NOMO-1 treated with DMSO at 0.1 percent for 48 hours (cell line): Measurements from ENCODE around the gene CYP4F22.
"Not testable (repeated sequence)": the region's sequence is repeated elsewhere in the genome, so short reads cannot be mapped to it uniquely, and the experiment has no call there.

Experiments
- DNase-seq: peaks from one replicate; lab custom pipeline; 2025; ENCODE audit not compliant: unreplicated experiment; lab: John Stamatoyannopoulos, UW

CYP4F22 gene

GRCh38 chr19:15570420-15570819 is 62.1 kb downstream of the CYP4F22 start:
- no peak for DNase-seq

DNA sequence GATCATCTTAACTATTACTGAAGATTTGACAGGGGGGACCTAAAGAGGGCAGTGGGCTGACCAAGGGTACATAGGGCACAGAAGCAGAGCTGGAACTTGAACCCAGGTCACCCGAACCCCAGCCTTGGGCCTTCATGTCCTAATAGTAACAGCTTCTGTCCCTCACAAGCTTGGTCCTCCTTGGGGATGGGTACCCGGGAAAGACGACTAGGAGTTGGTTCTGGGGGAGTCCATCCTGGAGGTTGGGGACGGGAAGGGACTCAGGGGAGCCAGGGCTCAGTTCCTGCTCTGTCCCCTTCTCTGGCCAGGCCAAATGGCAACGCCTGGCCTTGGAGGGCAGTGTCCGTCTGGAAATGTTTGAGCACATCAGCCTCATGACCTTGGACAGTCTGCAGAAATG is 67.1 kb downstream of the CYP4F22 start:
- DNase-seq, result no peak

DNA sequence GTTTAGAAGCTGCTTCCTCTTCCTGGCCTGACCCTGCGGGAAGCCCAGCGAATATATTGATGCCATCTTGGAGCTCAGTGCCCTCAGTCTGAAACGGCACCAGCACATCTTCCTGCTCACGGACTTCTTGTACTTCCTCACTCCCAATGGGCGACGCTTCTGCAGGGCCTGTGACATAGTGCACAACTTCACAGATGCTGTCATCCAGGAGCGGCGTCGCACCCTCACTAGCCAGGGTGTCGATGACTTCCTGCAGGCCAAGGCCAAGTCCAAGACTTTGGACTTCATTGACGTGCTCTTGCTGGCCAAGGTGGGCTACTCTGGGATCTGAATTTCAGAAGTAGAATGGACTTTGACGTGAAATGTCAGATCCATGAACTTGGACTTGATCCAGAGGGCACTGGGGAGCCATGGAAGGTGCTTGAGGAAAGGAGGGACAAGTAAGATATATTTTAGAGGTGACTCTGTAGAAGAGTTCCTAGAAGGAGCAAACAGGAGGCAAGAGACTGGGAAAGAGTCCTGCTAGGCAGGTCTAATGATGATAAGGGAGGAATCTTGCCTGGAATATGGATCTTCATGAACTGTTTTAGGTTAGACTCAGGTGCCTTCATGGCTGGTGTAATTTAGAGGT is 68.3 kb downstream of the CYP4F22 start:
- no peak for DNase-seq

GRCh38 chr19:15577184-15577771 is 69.0 kb downstream of the CYP4F22 start:
- no peak for DNase-seq

GRCh38 chr19:15583346-15583745 is 75.0 kb downstream of the CYP4F22 start:
- no peak for DNase-seq

DNA sequence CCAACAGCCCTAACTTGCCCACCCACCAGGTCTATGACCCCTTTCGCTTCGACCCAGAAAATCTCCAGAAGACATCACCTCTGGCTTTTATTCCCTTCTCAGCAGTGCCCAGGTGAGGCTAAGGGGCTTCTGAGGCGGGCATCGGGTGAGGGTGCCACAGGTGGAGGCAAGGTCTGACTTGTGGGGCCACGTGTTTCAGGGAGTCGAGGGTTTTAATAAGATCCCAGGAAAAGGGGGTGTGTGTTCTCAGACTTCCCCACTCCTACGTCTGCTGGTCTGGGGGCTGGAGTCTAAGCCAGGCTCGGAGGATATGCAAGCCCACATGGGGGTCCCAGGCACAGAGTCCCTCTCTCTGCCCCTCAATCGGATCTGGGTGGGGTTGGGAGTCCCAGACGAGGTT is 75.8 kb downstream of the CYP4F22 start:
- DNase-seq, result no peak

- DNase-seq, result peak; percentile 77
These were observed 76.3 kb downstream of the CYP4F22 start for GRCh38 chr19:15584541-15585115.

- DNase-seq, result peak; percentile 98
These were observed 79.3 kb downstream of the CYP4F22 start for GRCh38 chr19:15587663-15588062.

- no peak for DNase-seq
These were observed 79.9 kb downstream of the CYP4F22 start for GRCh38 chr19:15588265-15588664.

GRCh38 chr19:15589760-15590451 is 81.6 kb downstream of the CYP4F22 start:
- no peak for DNase-seq

GRCh38 chr19:15591796-15592195 is 83.5 kb downstream of the CYP4F22 start:
- no peak for DNase-seq

DNA sequence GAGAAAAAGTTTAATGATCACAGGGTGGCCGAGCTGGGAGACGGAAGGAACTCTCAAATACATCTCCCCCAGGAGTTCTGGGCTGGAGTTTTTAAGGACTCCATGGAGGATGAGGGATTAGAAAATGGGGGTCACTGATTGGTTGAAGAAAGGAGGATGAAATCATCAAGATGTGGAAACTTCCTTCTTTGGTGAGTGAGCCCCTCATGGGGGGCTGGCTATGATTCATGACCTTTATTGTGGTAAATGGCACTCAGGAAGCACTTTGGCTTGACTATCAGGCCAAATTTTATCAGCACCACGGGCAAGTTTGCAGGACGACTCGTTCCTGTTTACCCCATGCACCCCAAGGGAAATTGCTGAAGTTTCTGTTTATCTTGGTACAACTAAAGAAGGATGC is 84.2 kb downstream of the CYP4F22 start:
- DNase-seq, result peak; percentile 15

- DNase-seq, result not testable (repeated sequence)
These were observed 85.4 kb downstream of the CYP4F22 start for GRCh38 chr19:15593766-15594165.

DNA sequence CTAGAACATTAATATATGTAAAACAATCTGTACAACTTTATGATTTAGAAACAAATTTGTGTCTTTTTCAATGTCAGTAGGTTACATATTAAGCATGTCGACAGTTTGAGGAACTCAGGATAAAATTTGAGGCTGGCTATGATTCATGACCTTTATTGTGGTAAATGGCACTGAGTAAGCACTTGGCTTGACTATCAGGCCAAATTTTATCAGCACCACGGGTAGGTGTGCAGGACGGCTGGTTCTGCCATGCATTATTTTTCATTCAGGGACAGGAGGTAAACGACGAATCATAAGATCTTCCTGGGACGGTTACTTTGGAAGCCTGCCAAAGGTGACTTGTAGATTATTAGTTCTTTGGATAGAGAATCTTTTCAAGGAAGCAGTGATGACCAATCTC is 86.7 kb downstream of the CYP4F22 start:
- DNase-seq, result peak; percentile 70
